Right lung (tissue), 5 donors: ENCODE data around the gene SPATS2L. TPM values are rescaled to one million over a fixed set of nuclear protein-coding genes. Genes with fewer than 3 reads are reported as not detected.

Source experiments
- DNase-seq, 2 donors: peaks; one replicate each; pipeline ENCODE4 v3.0.0-alpha.2; 2013
- polyA plus RNA-seq, 5 donors: library from polyadenylated mRNA; unstranded; fragments of 120-200 nt; gene quantifications; one replicate each; pipeline versions ENCODE4 v1.2.1 to v1.2.3, GENCODE V29; 2013; ENCODE audit warnings: inconsistent platforms in 1 of 5, low replicate concordance in 1 of 5; ENCODE audit not compliant: insufficient read length in 5 of 5, insufficient read depth in 1 of 5

SPATS2L gene
- polyA plus RNA-seq, 5 donors: 90.1 to 98.9 (median 95.5) TPM

DNA sequence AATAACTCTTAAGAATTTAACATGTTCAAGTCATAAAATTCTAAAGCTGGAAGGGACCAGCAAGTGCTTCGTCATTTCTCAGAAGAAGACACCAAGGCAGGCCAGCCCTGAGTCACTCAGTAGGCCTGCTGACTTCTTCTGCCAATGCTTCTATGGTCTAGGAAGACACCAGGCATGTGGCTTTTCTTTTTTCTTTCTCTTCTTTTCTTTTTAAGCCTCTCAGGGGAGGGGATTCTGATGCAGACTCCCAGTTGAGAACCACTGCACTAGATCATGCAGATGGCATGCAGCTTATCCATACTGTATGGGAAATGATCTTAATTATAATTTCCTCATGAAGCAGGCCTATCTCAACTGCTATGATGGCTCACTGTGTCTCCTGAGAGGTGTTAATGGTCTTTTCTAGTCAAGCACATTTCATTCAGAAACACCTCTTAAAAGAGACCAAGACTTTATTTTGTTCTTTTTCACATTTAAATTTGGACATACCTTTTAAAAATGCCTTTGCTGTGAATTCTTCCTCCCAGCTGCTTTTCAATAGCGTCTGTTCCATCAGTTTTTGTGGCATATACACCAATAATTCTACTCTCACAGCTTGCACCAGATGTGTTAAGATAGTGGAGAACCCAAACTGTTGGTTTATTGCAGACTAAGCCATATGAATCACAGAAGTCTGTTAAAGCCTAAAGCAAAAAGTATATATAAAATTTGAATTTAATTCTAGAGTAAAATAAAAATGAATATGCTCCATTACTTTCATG is 192.1 kb downstream of the SPATS2L start:
- DNase-seq: no peak

DNA sequence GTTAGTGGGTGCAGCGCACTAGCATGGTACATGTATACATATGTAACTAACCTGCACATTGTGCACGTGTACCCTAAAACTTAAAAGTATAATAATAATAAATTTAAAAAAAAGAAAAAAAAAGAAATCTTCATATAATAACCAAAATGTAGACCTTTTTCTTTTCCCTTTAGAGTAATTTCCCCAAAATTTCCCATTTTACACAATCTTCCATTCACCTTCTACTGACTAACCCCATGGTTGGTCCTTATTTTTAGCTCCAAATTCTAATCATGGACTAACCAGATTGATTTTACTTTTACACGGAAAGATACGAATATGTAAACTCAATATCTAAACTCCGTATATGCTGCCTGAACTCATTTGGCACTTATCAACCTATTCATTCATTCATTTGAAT is 195.7 kb downstream of the SPATS2L start:
- DNase-seq: no peak

DNA sequence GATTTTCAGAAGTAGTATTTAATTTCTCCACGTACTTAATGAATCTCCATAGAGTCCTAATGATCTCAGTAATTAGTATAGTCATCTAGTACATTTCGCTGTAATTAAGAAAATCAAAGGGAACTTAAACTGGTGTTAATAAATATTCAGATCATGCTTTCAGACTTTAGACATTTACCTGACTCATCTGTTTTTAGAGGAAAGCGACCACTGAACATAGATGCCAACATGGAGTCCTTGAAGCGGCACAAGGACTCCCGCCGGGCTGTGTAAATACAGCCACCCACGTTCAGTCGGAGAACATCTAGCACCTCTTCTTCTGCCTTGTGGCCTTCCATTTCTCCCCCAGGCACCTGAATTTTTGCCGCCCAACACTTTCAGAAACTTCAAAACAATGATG is 200.2 kb downstream of the SPATS2L start:
- DNase-seq: no peak

GRCh38 chr2:200507179-200507578 is 200.7 kb downstream of the SPATS2L start:
- DNase-seq: no peak

DNA sequence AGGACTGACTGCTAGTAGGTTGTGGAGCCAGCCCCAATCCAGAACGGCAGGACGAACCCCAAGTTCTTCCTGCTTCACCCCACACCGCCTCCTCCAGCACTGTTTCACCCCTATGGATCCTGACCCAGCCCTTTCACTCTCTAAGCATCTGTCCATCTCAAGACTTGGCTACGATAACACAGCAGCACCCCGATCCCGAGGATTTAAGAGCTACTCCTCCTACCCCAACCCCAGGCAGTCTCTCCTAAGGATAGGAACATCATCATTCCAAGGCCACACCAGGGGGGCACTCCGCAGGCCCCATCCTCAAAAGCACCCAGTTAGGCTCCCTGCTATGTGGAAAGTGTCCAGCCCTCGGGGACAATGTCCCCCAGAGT is 202.7 kb downstream of the SPATS2L start:
- peak in 1 of 2 donors; percentile 7 for DNase-seq

DNA sequence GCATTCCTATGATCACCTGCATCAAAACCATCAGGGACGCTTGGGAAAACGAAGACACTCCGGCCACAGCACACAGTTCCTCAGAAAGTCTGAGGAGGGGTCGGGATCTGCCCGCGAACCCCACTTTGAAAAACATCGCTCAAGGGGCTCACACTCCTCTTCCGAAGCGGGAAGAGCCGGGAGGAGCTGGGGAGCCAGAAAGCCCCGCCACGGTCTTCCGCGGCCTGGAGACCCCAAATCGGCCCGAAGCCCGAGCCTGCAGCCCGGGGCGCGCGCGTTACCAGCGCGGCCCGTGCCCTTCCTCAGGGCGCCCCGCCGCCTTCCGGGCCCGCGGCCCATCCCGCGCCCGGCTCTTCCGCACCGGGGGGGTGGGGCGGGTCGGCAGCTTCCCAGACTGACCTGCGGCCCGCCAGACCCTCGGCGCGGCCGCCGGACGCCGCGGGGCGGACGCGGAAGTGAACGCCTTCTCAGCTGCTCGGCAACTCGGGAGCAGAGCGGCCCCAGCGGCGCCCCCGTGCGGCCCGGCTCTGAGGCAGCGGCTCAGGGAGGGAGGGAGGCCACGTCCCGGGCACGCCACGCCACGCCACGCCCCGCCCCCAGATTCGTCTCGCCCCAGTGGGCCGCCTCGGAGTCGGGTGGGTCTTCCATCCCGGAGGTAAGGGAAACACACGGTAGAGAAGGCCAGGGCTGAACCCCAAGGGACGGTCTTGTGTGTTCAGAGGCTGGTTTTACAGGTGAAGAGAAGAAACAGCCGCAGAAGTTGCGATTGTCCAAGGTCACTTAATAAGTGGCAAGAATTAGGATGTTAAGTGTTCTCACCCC is 203.3 kb downstream of the SPATS2L start, which contains the start of gene KCTD18:
Gene KCTD18, minus strand, starts transcription at position 457 of the 822 bp plus-strand sequence. CDS start 3,052 bp downstream, outside the sequence.
- peak; percentile 87 for DNase-seq

GRCh38 chr2:200515155-200515554 is 208.7 kb downstream of the SPATS2L start:
- no peak for DNase-seq

- DNase-seq: no peak
Measured at GRCh38 chr2:200523158-200523557, 216.7 kb downstream of the SPATS2L start.

- no peak for DNase-seq
Measured at GRCh38 chr2:200523604-200524003, 217.1 kb downstream of the SPATS2L start.

DNA sequence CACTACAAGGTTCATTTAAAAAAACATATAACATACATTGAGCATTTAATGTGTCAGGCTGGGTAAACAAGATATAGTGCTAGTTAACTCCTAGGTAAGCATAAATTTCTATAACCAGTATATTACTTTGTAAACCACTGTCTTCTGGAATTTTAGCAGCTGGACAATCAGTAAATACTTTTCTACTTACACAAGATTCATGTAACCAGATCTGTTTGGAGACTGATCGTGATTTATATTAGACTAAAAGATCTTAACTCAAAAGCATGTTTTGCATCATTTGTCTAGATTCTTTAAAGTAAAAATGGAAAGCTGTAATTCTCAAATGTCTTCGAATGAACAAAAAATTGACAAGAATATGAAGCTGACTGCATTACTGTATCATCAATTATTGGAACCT is 218.6 kb downstream of the SPATS2L start:
- DNase-seq: no peak

DNA sequence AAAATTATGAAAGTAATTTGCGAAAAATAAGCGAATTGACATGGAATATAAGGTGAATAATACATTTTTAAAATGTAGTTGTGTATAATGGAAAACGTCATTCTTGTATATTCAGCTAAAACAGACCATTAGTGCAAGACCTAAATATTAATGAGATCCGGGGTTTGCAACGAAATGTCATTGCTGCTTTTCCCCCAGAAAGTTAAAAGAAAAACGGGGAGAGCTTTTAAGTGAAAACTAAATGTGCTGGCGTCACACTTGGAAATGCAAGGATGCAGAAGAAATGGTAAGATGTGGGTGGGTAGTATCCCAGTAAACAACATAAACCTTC is 219.0 kb downstream of the SPATS2L start:
- no peak for DNase-seq

DNA sequence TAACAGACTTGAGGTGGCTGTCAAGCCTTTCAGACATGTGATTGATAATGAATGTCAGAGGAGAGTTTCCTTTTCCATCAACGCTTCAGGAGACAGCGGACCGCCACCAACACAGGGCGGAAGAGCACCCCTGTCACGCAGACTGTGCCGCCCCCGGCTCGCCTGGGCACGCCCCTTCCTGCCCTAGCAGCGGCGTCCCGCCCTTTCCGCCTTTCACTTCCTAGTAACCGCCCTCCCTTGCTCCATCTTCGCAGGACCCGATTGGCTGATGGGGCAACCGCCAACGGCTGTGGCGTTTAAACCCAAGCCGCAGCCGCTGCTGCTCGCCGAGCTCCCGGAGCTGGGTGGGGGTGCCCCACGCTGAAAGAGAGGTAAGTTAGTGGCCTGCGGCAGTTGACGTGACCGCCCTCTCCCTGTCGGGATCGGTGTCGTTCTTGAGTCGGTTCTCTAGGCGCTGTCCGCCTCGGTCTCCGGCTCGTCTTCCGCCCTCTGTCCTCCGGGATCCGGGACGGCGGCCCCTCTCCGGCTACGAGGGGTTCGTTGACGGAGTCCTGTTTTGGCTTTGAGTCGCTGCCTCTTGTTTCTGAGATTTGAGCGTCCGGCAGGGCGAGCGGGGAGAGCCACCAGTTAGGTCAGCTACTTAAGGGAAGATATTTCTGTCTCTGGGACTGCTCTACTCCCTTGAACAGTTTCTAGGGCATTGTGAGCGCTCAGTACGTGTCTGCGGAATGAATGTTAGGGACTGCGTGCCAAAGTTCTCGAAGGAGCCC is 219.6 kb downstream of the SPATS2L start, which contains the start of gene SGO2:
Gene SGO2, plus strand, starts transcription at position 326 of the 770 bp plus-strand sequence. CDS start 6,769 bp downstream, outside the sequence.
- peak; percentile 89 to 92 for DNase-seq

GRCh38 chr2:200528228-200528627 is 221.7 kb downstream of the SPATS2L start:
- DNase-seq: no peak

Other genes with a start within 250 kb of the SPATS2L start
- gene KCTD18, start 203.4 kb downstream of the SPATS2L start, polyA plus RNA-seq: 10 to 100 TPM; 15.3 to 19.6 (median 18.8) TPM
- gene SGO2, start 219.5 kb downstream of the SPATS2L start, polyA plus RNA-seq: 10 to 100 TPM in 4 of 5 donors, 1 to 10 TPM in 1; 8.6 to 34.8 (median 16.8) TPM